GM06990 (cell line): ENCODE results near the gene HHIP.

Source experiments
- DNase-seq: peaks from one replicate; pipeline ENCODE4 v3.0.0-alpha.2; 2011; ENCODE audit not compliant: insufficient read length; ENCODE audit errors: extremely low read depth
- H3K27me3 ChIP-seq: replicated peaks from 2 replicates; pipeline ENCODE4 v1.6.0; 2011; ENCODE audit warnings: low read length; ENCODE audit not compliant: control insufficient read depth, insufficient read depth
- H3K36me3 ChIP-seq: 2 replicates; pipeline ENCODE4 v1.5.1; 2011; ENCODE audit warnings: low read length; ENCODE audit not compliant: control insufficient read depth, insufficient read depth
- H3K4me3 ChIP-seq: replicated peaks from 2 replicates; pipeline ENCODE4 v1.5.1; 2011; ENCODE audit warnings: low read depth, mild to moderate bottlenecking, control low read depth, low read length
- TF ChIP-seq, protein P1 (sequence below): IDR thresholded peaks from 2 replicates; pipeline ENCODE4 v1.5.1; 2011; ENCODE audit warnings: low read length, control low read depth, mild to moderate bottlenecking, inconsistent platforms; ENCODE audit not compliant: insufficient read depth, poor library complexity, severe bottlenecking

The HHIP gene

DNA sequence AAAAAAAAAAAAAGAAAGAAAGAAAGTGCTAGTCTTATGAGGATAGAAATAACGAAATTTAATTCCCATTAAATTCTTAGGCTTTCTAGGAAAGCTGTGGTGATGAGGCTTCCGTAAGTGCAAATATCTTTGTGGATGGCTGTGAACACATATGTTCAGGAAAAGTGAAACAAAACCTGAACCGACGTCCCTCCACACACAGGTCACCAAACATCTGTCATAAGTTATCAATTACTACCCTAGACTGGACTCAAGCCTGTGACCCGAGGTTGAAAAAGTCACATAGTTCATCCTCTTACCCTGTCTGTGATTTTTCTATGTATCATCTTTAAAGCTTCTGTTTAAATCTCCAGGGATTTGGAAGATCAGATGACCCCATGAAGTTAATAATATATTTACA, 24.8 kb downstream of the HHIP start:
- H3K27me3 ChIP-seq: no peaks in the 10 kb centered on the region
- TF ChIP-seq, protein P1, sequence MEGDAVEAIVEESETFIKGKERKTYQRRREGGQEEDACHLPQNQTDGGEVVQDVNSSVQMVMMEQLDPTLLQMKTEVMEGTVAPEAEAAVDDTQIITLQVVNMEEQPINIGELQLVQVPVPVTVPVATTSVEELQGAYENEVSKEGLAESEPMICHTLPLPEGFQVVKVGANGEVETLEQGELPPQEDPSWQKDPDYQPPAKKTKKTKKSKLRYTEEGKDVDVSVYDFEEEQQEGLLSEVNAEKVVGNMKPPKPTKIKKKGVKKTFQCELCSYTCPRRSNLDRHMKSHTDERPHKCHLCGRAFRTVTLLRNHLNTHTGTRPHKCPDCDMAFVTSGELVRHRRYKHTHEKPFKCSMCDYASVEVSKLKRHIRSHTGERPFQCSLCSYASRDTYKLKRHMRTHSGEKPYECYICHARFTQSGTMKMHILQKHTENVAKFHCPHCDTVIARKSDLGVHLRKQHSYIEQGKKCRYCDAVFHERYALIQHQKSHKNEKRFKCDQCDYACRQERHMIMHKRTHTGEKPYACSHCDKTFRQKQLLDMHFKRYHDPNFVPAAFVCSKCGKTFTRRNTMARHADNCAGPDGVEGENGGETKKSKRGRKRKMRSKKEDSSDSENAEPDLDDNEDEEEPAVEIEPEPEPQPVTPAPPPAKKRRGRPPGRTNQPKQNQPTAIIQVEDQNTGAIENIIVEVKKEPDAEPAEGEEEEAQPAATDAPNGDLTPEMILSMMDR: no peak
- DNase-seq: no peak
- no peak overlapping the region for H3K4me3 ChIP-seq
- H3K36me3 ChIP-seq: no peaks in the 10 kb centered on the region

DNA sequence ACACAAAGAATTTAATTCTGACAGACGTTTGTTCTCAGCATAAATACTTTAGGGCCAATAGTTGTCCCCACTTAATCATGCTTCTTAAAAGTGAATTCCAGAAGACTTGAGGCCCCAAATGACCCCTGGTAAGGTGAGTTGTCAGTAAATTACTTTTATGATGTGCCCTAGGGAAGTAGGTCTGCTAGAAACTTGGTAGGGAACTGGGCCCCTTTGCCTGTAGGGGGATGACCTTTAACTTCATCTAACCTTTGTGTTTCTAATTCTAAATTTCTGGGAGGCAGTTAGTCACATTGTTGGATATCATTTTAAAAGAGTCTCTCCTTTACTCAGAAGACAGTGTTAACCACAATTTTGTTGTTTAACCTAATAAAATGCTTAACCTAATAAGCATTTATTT, 28.8 kb downstream of the HHIP start:
- Histone ChIP-seq H3K27me3 (no peaks in the 10 kb centered on the region), H3K36me3 (no peaks in the 10 kb centered on the region), H3K4me3 (no peak overlapping the region)
- no peak for DNase-seq
- TF ChIP-seq, protein P1: no peak

DNA sequence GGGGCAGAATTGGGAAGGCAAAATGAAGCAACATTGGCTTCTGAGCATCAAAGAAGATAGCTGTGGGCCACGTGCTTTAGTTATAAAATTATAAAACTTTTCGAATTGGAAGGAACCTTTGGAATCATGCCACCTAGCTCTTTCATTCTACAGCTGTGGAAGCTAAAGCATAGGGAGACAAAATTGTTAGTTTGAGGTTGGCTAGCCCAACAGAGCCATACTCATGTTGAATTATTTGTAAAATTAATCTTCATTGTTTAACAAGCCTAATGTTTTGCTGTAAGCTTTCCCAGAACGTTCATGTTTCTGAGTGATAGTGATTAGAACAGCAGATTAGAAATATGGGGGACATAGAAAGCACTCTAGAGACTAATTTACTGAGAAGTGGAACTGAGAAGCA, 35.9 kb downstream of the HHIP start:
- Histone ChIP-seq H3K4me3 (no peak overlapping the region), H3K36me3 (no peaks in the 10 kb centered on the region), H3K27me3 (no peaks in the 10 kb centered on the region)
- TF ChIP-seq, protein P1: no peak
- no peak for DNase-seq

DNA sequence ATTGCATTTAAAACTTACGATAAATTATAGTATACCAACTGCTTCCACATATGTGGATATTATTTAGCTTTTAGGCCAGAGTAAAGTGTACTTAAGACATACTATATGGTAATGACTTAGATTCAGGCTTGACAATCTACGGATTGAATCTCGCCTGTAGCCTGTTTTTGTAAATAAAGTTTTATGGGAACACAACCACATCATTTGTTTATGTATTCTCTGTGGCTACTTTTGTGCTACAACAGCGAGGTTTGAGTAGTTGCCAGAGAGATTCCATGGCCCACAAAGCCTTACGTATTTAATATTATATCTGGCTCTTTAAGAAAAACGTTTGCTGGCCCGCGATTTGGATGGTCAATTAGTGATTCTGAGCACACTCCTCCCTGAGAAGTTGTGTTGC, 37.6 kb downstream of the HHIP start:
- H3K36me3 ChIP-seq: no peaks in the 10 kb centered on the region
- TF ChIP-seq, protein P1: no peak
- DNase-seq: no peak
- H3K27me3 ChIP-seq: no peaks in the 10 kb centered on the region
- H3K4me3 ChIP-seq: no peak overlapping the region

DNA sequence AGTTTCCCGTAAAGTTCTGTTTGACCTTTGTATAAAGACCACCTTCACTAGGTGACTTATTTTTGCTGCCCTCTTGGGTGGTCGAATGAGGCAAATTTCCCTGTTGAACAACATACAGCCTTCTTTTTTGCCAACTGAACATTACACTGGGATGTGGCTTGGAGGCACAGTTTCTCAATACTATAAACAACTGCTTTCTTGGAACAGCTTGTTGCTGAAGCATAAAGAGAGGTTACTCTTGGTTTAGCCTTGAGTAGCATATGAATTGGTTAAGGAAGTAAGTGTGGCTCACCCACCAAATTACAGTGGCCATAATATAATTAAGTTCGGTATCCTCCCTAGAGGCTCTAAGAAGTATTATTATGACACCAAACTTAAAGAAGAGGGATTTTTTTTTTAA, 40.0 kb downstream of the HHIP start:
- DNase-seq: no peak
- H3K27me3 ChIP-seq: no peaks in the 10 kb centered on the region
- H3K36me3 ChIP-seq: no peaks in the 10 kb centered on the region
- TF ChIP-seq, protein P1: no peak
- no peak overlapping the region for H3K4me3 ChIP-seq

DNA sequence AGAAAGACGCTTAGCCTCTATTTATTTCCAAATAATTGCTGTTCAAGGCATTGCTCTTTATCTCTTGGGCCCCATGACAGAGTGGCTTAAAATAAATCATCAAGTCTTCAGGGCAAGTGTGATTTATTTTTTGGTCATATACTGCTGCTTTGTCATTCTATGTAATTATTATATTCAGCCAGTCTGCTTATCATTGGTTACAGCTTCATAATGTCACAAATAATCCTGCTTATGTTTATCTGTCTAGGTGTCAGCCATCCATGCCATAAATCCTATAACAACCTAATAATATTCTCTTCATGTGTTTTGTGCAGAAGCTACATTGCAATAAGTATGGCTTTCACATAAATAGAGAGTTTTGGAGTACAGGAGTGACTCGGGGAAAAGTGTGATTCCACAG, 41.0 kb downstream of the HHIP start:
- TF ChIP-seq, protein P1: no peak
- Histone ChIP-seq H3K4me3 (no peak overlapping the region), H3K36me3 (no peaks in the 10 kb centered on the region), H3K27me3 (no peaks in the 10 kb centered on the region)
- no peak for DNase-seq
